ENCODE data around the gene OLFM1. TPM values are rescaled to one million over a fixed set of nuclear protein-coding genes. Genes with fewer than 3 reads are reported as not detected.

The OLFM1 gene
- total RNA-seq, 1 donor from 2014 or later, result 11.9 TPM

- DNase-seq (no peak), ATAC-seq (ENCODE audit: poor library complexity) (no peak)
Measured at GRCh38 chr9:135117281-135117680, 29.8 kb downstream of the OLFM1 start.

DNA sequence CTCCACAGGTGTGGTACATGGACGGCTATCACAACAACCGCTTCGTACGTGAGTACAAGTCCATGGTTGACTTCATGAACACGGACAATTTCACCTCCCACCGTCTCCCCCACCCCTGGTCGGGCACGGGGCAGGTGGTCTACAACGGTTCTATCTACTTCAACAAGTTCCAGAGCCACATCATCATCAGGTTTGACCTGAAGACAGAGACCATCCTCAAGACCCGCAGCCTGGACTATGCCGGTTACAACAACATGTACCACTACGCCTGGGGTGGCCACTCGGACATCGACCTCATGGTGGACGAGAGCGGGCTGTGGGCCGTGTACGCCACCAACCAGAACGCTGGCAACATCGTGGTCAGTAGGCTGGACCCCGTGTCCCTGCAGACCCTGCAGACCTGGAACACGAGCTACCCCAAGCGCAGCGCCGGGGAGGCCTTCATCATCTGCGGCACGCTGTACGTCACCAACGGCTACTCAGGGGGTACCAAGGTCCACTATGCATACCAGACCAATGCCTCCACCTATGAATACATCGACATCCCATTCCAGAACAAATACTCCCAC is 32.1 kb downstream of the OLFM1 start:
- ATAC-seq (ENCODE audit: poor library complexity) (no peak), DNase-seq (no peak)
- intact Hi-C loops (cut with DNase I), result no loop called here

More at GRCh38 chr9:135117281-135117680, 29.8 kb downstream of the OLFM1 start:
- intact Hi-C loops (cut with DNase I), result no loop called here

GRCh38 chr9:135120249-135120648 is 32.8 kb downstream of the OLFM1 start:
- DNase-seq, result no peak
- intact Hi-C loops (cut with DNase I), result no loop called here
- ATAC-seq (ENCODE audit: poor library complexity), result no peak

GRCh38 chr9:135122316-135122715 is 34.8 kb downstream of the OLFM1 start:
- DNase-seq (no peak), ATAC-seq (ENCODE audit: poor library complexity) (no peak)
- intact Hi-C loops (cut with DNase I), result no loop called here

DNA sequence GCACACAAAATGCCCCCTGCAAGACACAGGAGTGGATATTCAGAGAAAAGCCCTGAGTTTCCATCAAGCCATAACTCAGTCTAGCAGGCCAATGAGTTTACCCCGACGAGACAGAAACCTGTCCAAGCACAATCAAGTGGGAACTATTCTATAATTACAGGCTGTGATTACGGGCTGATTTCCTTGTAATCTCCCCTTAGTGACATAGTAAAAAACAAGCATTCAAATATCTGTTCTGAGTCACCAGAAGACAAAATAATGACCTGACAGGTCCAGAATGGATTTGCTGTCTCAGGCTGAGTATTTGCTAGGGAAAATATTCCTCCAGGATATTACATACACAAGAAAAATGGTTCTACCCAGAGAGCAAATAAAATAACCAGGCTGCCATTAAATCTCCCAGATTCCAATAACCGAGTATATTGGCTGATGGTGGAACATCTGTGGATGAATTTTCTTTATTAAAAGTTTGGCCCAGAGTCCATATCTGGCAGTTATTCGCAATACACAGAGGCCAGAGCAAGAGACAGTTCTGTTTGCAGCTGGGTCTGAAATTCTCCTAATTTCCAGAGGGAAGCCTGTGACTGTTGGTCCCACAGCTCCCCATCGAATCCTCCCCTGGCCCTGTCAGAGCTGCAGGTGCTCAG is 35.8 kb downstream of the OLFM1 start:
- DNase-seq, result no peak
- no peak for ATAC-seq (ENCODE audit: poor library complexity)
- intact Hi-C loops (cut with DNase I), result no loop called here

DNA sequence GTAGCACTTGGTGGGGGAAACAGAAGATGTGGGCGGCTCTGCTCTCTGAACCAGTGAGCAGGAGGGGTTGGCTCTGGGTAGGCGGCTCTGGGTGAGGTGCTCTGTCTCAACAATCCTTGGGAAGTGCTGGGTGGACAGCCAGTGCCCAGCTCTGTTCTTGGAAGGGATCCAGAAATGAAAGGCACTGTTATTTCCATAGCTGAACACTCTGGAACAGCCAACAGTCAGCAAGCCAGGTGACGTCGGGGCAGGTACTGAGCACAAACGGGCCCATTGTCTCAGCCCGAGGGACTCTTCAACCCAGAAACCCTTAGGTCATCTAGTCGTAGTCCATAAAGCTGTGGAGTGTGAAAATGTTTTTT is 36.3 kb downstream of the OLFM1 start:
- DNase-seq, result no peak
- peak; percentile 79 for ATAC-seq (ENCODE audit: poor library complexity)
- intact Hi-C loops (cut with DNase I), result no loop called here

GRCh38 chr9:135126451-135127187 is 39.2 kb downstream of the OLFM1 start:
- ATAC-seq (ENCODE audit: poor library complexity) (no peak), DNase-seq (no peak)
- intact Hi-C loops (cut with DNase I), result no loop called here

DNA sequence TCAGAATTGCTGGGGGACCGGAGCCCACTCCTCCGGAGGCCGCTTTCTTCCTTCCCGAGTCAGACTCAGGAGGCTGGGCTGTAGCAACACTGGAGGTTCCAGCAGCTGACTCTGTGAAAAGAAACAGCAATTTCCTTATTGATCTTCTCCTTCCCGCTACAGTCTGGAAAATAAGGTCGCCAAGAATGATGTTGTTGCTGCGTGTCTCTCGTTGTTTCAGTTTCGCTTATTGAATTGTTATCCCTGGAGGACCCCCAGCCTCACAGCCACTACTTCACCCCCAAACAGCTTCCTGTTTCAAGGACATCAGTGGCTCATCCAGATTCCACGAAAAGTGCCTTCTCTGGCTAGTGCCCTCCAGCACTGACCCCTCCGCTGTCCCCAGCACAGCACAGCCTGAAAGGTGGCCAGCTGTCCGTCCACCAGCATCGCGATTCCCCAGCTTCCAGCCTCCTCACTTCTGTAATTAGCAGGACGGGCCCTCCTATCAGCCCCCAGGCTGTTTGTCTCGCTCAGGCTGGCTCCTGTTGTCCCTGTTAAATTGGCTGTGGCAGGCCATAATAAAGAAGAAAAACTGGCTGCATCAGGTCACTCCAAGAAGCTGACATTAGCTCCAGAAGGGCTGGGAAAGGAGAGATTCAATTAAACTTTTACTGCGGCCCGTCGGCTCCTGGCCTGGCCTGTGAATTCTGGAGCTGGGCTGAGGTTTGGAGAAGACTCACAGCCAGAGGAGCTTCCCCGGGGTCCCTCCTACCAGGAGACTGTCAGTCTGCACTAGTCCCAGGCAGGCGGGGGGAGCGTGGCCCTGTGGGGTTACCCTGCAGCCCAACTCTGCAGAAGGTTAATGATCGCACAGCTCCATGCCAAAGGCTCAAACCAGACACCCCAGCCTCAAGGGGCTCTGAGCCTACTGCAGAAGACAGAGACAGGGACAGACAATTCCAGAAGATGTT is 40.5 kb downstream of the OLFM1 start:
- no peak for ATAC-seq (ENCODE audit: poor library complexity)
- DNase-seq, result no peak
- intact Hi-C loops (cut with DNase I), result no loop called here

- ATAC-seq (ENCODE audit: poor library complexity) (no peak), DNase-seq (no peak)
- intact Hi-C loops (cut with DNase I), result no loop called here
Measured at GRCh38 chr9:135129137-135129695, 41.7 kb downstream of the OLFM1 start.

GRCh38 chr9:135130207-135130976 is 42.9 kb downstream of the OLFM1 start:
- intact Hi-C loops (cut with DNase I), result no loop called here
- ATAC-seq (ENCODE audit: poor library complexity) (no peak), DNase-seq (no peak)

DNA sequence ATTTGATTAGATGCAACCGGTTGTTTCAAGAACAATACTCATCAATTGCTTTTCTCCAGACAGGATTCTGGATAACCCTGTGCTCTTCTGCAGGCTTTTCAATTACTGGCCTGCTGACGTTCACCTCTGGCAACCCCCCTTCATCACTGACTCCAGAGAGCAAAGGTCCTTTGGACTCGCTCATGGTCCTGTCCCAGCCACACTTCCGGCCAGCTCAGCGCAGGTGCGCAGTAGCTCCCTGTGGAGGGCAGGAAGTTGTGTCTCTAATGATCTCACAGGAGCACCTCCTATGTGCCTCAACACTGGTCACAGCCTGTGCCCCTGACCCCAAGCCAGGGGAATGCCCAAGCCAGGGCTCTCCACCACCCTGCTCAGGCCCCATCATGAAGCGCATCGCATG is 44.0 kb downstream of the OLFM1 start:
- intact Hi-C loops (cut with DNase I), result no loop called here
- ATAC-seq (ENCODE audit: poor library complexity), result no peak

GRCh38 chr9:135132008-135132407 is 44.5 kb downstream of the OLFM1 start:
- intact Hi-C loops (cut with DNase I), result no loop called here
- ATAC-seq (ENCODE audit: poor library complexity), result no peak
- no peak for DNase-seq

More for the DNA sequence above, 44.0 kb downstream of the OLFM1 start:
- DNase-seq, result no peak

DNA sequence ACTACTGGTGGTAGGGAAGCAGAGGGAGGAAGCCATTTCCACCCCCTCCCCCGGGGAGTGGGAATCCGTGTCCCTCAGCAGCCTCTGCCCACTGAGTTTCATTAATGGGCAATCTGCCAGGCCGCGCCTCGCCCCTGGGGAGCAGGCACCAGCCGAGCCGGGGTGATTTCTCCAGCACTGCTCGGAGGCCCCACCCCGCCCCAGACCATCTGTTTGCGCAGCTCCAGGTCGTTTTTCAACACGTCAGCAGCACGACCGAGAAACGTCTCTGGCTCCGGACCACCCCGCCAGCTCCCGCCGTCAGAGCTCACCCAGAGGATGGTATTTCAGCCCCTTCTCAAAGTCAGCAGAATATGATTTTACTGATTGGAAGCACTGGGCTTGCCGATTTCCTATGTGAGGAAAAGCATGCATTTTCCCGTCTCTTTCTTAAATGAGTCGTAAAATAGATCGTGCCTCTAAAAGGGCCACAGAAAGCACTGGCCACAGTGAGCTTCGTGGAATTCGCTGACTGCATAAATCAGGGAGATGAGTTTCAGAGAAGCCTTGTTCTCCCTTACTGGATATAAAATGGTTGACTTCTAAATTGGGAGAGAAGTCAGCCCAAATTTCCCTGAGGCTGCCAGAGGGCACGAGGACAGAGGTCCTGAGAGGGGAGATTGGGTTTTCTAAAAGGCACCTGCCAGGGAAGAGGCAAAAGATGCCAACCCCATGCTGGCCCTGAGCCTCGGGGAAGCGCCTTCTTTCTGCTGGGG is 47.0 kb downstream of the OLFM1 start:
- intact Hi-C loops (cut with DNase I), result no loop called here
- peak; percentile 6 for DNase-seq

GRCh38 chr9:135135171-135135928 is 47.9 kb downstream of the OLFM1 start:
- intact Hi-C loops (cut with DNase I), result no loop called here
- no peak for ATAC-seq (ENCODE audit: poor library complexity)
- DNase-seq, result peak; percentile 16

More for the DNA sequence above, 47.0 kb downstream of the OLFM1 start:
- ATAC-seq (ENCODE audit: poor library complexity), result no peak

- peak; percentile 30 for DNase-seq
- intact Hi-C loops (cut with DNase I), result no loop called here
- ATAC-seq (ENCODE audit: poor library complexity), result peak; percentile 29
Measured at GRCh38 chr9:135135929-135136315, 48.5 kb downstream of the OLFM1 start.

- ATAC-seq (ENCODE audit: poor library complexity), result no peak
- intact Hi-C loops (cut with DNase I), result no loop called here
- DNase-seq, result peak; percentile 16
Measured at GRCh38 chr9:135136481-135136880, 49.0 kb downstream of the OLFM1 start.

Data from Right ventricle myocardium superior (tissue), 1 donor.